ENCODE measurements around the gene COX6B1.

DNA sequence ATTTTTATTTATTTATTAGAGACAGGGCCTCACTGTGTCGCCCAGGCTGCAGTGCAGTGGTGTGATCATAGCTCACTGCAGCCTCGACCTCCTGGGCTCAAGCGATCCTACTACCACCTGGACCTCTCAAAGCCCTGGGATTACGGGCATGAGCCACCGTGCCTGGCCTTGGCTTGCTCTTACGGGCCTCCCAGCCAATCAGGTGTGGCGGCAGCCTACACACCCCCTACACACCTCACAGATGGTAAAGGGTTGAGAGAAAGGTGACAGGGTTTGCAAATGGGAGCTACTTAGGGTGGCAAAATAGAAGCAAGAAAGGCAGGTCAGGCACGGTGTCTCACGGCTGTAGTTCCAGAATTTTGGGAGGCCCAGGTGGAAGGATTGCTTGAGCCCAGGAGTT is 55.2 kb downstream of the COX6B1 start:
- TF ChIP-seq, protein P1, sequence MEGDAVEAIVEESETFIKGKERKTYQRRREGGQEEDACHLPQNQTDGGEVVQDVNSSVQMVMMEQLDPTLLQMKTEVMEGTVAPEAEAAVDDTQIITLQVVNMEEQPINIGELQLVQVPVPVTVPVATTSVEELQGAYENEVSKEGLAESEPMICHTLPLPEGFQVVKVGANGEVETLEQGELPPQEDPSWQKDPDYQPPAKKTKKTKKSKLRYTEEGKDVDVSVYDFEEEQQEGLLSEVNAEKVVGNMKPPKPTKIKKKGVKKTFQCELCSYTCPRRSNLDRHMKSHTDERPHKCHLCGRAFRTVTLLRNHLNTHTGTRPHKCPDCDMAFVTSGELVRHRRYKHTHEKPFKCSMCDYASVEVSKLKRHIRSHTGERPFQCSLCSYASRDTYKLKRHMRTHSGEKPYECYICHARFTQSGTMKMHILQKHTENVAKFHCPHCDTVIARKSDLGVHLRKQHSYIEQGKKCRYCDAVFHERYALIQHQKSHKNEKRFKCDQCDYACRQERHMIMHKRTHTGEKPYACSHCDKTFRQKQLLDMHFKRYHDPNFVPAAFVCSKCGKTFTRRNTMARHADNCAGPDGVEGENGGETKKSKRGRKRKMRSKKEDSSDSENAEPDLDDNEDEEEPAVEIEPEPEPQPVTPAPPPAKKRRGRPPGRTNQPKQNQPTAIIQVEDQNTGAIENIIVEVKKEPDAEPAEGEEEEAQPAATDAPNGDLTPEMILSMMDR (IDR thresholded peaks at IDR 0.05) = no peak
- TF ChIP-seq POLR2A (IDR thresholded peaks at IDR 0.05) (no peak), POLR2AphosphoS5 (IDR thresholded peaks at IDR 0.05) (no peak)

All from suprapubic skin (tissue), 4 donors.